K562 (cell line): ENCODE measurements around the gene PPM1L. TPM values are rescaled to one million over a fixed set of nuclear protein-coding genes. Genes with fewer than 3 reads are reported as not detected.

Experiments
- ATAC-seq: fragments of 200-7000 bp; cut with Tn5 transposase; 3 replicates; pipeline ENCODE4 v1.9.1; 2020; ENCODE audit warnings: moderate library complexity
- BruUV-seq: library from RNA; stranded (reverse); fragments of 400-500 nt; replicated peaks from 2 replicates; lab custom pipeline; 2021; lab: Mats Ljungman, UMichigan
- CTCF ChIA-PET: fragments of 300-600 bp; formaldehyde crosslinking; extraction: SDS; loops from one replicate; lab custom pipeline; 2021; ENCODE audit warnings: low intra/inter-chr PET ratio; lab: Yijun Ruan, JAX
- POLR2A ChIA-PET: fragments of 300-600, 350-650 bp; sonication (Branson Sonifier 250); formaldehyde crosslinking; extraction: SDS; loops from one replicate; lab custom pipeline; 2021; ENCODE audit warnings: antibody characterized with exemption, inconsistent platforms; lab: Yijun Ruan, JAX
- DNase-seq, 4 experiments: peaks; one replicate each; pipeline versions ENCODE4 v3.0.0 to v3.0.0-alpha.2; 2011 to 2018; ENCODE audit warnings: low spot score in 3 of 4, mixed read lengths in 3 of 4; ENCODE audit errors: extremely low read depth in 1 of 4
- FAIRE-seq: peaks from 2 replicates; lab custom pipeline; 2011; peaks lifted over from hg19 to GRCh38; lab: Jason Lieb, UNC
- H2AFZ ChIP-seq: 2 replicates; pipeline ENCODE4 v1.6.0; 2011; ENCODE audit warnings: low read depth, low read length, control low read depth, inconsistent platforms
- H3K27ac ChIP-seq: fragments of 200-600 bp; 3 replicates; pipeline ENCODE4 v1.8.0; 2011; ENCODE audit warnings: low read depth, mild to moderate bottlenecking, control low read depth, inconsistent platforms, low read length, moderate library complexity, mixed read lengths; ENCODE audit errors: extremely low read depth
- H3K27me3 ChIP-seq, 2 experiments: fragments of 300-600 bp in 1 of 2; 2 replicates in 1 of 2; 3 replicates in 1 of 2; pipeline versions ENCODE4 v1.6.0 to v1.8.0; 2011; ENCODE audit warnings: inconsistent platforms in 2 of 2, low read length in 2 of 2, mild to moderate bottlenecking in 1 of 2, mixed read lengths in 1 of 2, moderate library complexity in 1 of 2; ENCODE audit not compliant: control insufficient read depth in 2 of 2, insufficient read depth in 2 of 2
- H3K36me3 ChIP-seq: fragments of 300-600 bp; 3 replicates; pipeline ENCODE4 v1.8.0; 2011; ENCODE audit warnings: mild to moderate bottlenecking, low read length, inconsistent platforms; ENCODE audit not compliant: control insufficient read depth, insufficient read depth
- H3K4me1 ChIP-seq, 2 experiments: fragments of 200-600 bp in 1 of 2; replicated peaks in 1 of 2; 2 replicates in 1 of 2; 3 replicates in 1 of 2; pipeline versions ENCODE4 v1.5.1 to v1.8.0; 2011; ENCODE audit warnings: inconsistent platforms in 2 of 2, low read length in 2 of 2, mild to moderate bottlenecking in 1 of 2, mixed read lengths in 1 of 2, moderate library complexity in 1 of 2; ENCODE audit not compliant: control insufficient read depth in 2 of 2, insufficient read depth in 2 of 2
- H3K4me2 ChIP-seq: 2 replicates; pipeline ENCODE4 v1.6.1; 2011; ENCODE audit warnings: low read length, control low read depth, inconsistent platforms, mixed read lengths; ENCODE audit not compliant: insufficient read depth
- H3K4me3 ChIP-seq: fragments of 200-600 bp; sonication (generic), shearing (Covaris generic); 2 replicates; pipeline ENCODE4 v1.5.1; 2016; ENCODE audit warnings: control low read depth, inconsistent platforms
- H3K79me2 ChIP-seq: fragments of 200-600 bp; 3 replicates; pipeline ENCODE4 v1.8.0; 2011; ENCODE audit warnings: low read length, inconsistent platforms; ENCODE audit not compliant: control insufficient read depth, insufficient read depth
- H3K9ac ChIP-seq, 2 experiments: 2 replicates each; pipeline versions ENCODE4 v1.6.0 to v1.6.1; 2011; ENCODE audit warnings: low read depth in 2 of 2, low read length in 2 of 2, control low read depth in 1 of 2, inconsistent platforms in 1 of 2, mild to moderate bottlenecking in 1 of 2, mixed read lengths in 1 of 2; ENCODE audit not compliant: insufficient read depth in 1 of 2
- H3K9me1 ChIP-seq: one replicate; pipeline ENCODE4 v1.6.0; 2011; ENCODE audit warnings: inconsistent platforms, mild to moderate bottlenecking, low read length, moderate library complexity; ENCODE audit not compliant: control insufficient read depth, insufficient read depth
- H3K9me3 ChIP-seq: replicated peaks from 2 replicates; pipeline ENCODE4 v1.5.1; 2011; ENCODE audit warnings: low read depth, low read length, inconsistent platforms; ENCODE audit not compliant: control insufficient read depth, insufficient read depth
- H4K20me1 ChIP-seq: replicated peaks from 2 replicates; pipeline ENCODE4 v1.6.1; 2011; ENCODE audit warnings: low read length, inconsistent platforms, mixed read lengths; ENCODE audit not compliant: control insufficient read depth, insufficient read depth
- CBX2 ChIP-seq: fragments of 200-600 bp; sonication (generic); IDR thresholded peaks from one replicate; pipeline ENCODE4 v1.6.1; 2012; ENCODE audit warnings: mild to moderate bottlenecking, low read length, inconsistent platforms; ENCODE audit not compliant: insufficient read depth, poor library complexity, severe bottlenecking
- CHD4 ChIP-seq: fragments of 200-600 bp; sonication (generic); IDR thresholded peaks from 3 replicates; pipeline ENCODE4 v1.6.1; 2012; ENCODE audit warnings: low read depth, mild to moderate bottlenecking, mixed read lengths, low read length, inconsistent platforms; ENCODE audit not compliant: insufficient read depth, insufficient replicate concordance, poor library complexity, severe bottlenecking
- DMBX1 ChIP-seq: fragments of 250-450 bp; sonication (Bioruptor Pico); IDR thresholded peaks from 2 replicates; pipeline ENCODE4 v1.8.0; 2022; ENCODE audit warnings: inconsistent platforms, mild to moderate bottlenecking, moderate library complexity, borderline replicate concordance
- ILK ChIP-seq: fragments of 450-650 bp; IDR thresholded peaks from 2 replicates; pipeline ENCODE4 v1.6.1; 2016; ENCODE audit warnings: missing genetic modification characterization, low read depth, mild to moderate bottlenecking, missing compliant biosample characterization, moderate library complexity, borderline replicate concordance
- MAFK ChIP-seq: IDR thresholded peaks from 2 replicates; pipeline ENCODE4 v1.6.1; 2011; ENCODE audit warnings: low read length, improper control_type of control experiment
- NFRKB ChIP-seq: fragments of 450-650 bp; IDR thresholded peaks from 2 replicates; pipeline ENCODE4 v1.6.1; 2016; ENCODE audit warnings: low read depth
- RBM34 ChIP-seq: fragments of 200-400 bp; formaldehyde crosslinking; IDR thresholded peaks from 2 replicates; pipeline ENCODE4 v1.6.1; 2018; ENCODE audit warnings: low read length, borderline replicate concordance; ENCODE audit not compliant: insufficient read depth
- ZHX1 ChIP-seq: fragments of 150-350 bp; conservative IDR thresholded peaks from 2 replicates; pipeline ENCODE4 v1.6.1; 2014; ENCODE audit warnings: low read length
- ZNF583 ChIP-seq: fragments of 250-450 bp; sonication (Bioruptor Pico); IDR thresholded peaks from 2 replicates; pipeline ENCODE4 v1.4.0; 2020
- ZNF609 ChIP-seq: sonication (generic); formaldehyde crosslinking; IDR thresholded peaks from 2 replicates; pipeline ENCODE4 v1.8.1; 2023; ENCODE audit warnings: missing genetic modification reagents, mild to moderate bottlenecking, borderline replicate concordance
- WGBS: fragments of 100-300 bp; shearing (Covaris generic); methylation state at CpG from one replicate; pipeline ENCODE4 v1.1.6; 2016; ENCODE audit warnings: low coverage, mixed read lengths; ENCODE audit not compliant: insufficient coverage; ENCODE audit errors: missing lambda C conversion rate; 5-methylcytosine and 5-hydroxymethylcytosine counted together
- in situ Hi-C: fragments of 300-500 bp; cut with MboI; formaldehyde crosslinking; loops from 4 replicates; pipeline ENCODE4 v1.15.0; 2018; ENCODE audit warnings: inconsistent platforms, mixed read lengths
- intact Hi-C: fragments of 100-400 bp; cut with micrococcal nuclease; formaldehyde crosslinking; loops from 2 replicates; pipeline ENCODE4 v1.14.2; 2022
- polyA plus RNA-seq, 8 experiments: library from polyadenylated mRNA; depleted of rRNA in 4 of 8; stranded (reverse) in 5 of 8; unstranded in 3 of 8; fragments of >200 nt; fragmentation: Nextera tagmentation in 2 of 8; fragmentation: Illumina TruSeq in 1 of 8; extraction: Ambion mirVana in 2 of 8; extraction: Trizol in 1 of 8; gene quantifications; 2 replicates each; pipeline versions ENCODE4 v1.2.1 to v1.2.3, GENCODE V29; 2011 to 2014; ENCODE audit warnings: inconsistent platforms in 1 of 8, missing spikeins in 1 of 8
- total RNA-seq, 7 experiments: library from RNA; depleted of rRNA in 6 of 7; stranded (reverse); fragments of >200 nt in 6 of 7; fragmentation: Illumina TruSeq in 2 of 7; extraction: Trizol in 2 of 7; gene quantifications; 2 replicates each; pipeline versions ENCODE4 v1.2.1 to v1.2.3, GENCODE V29; 2011 to 2021; ENCODE audit warnings: low replicate concordance in 1 of 7

Gene PPM1L
- total and polyA plus RNA-seq, 9 of the 15 experiments (the other 6 are each of a cell fraction or from before 2014, with no cell fraction given) = 0.01 to 0.41 (median 0.14) TPM

- H3K9ac ChIP-seq = no peak overlapping the region
- H3K4me2 ChIP-seq = no peak overlapping the region
- H3K79me2 ChIP-seq = no peaks in the 10 kb centered on the region
- 0% methylated on average over 1 of the region's 1 CpG for WGBS
- no peak overlapping the region for H3K4me3 ChIP-seq
- no peaks in the 10 kb centered on the region for H3K9me3 ChIP-seq
- H3K27me3 ChIP-seq = no peaks in the 10 kb centered on the region
- no peak for ATAC-seq
- DNase-seq = no peak
- CTCF ChIA-PET = no interaction called here
- no peak overlapping the region for H2AFZ ChIP-seq
- no peak overlapping the region for H3K27ac ChIP-seq
- H3K4me1 ChIP-seq = no peaks in the 10 kb centered on the region
- no peaks in the 10 kb centered on the region for H3K9me1 ChIP-seq
- no peaks in the 10 kb centered on the region for H3K36me3 ChIP-seq
- intact Hi-C loops = no loop called here
- in situ Hi-C loops = no loop called here
- no peak for TF ChIP-seq ZNF609 (CRISPR knock-in tag)
- no peak for TF ChIP-seq NFRKB
- TF ChIP-seq DMBX1 (CRISPR knock-in tag) = no peak
- TF ChIP-seq CBX2 = no peak
- no peak for TF ChIP-seq CHD4
- TF ChIP-seq RBM34 = no peak
- TF ChIP-seq ZHX1 = no peak
- no peak for TF ChIP-seq ILK
- no peak for TF ChIP-seq ZNF583
- TF ChIP-seq MAFK = no peak
- POLR2A ChIA-PET = no interaction called here
- no peak for FAIRE-seq
- no peaks in the 10 kb centered on the region for H4K20me1 ChIP-seq
- no TSS peak for BruUV-seq
These were observed 15.9 kb downstream of the PPM1L start for GRCh38 chr3:160771811-160772459.
